Measurements from ENCODE around the gene SMIM24.
A peak's percentile ranks its signal among the peaks of the same experiment; 100 is the strongest.
"Not testable (repeated sequence)": the region's sequence is repeated elsewhere in the genome, so short reads cannot be mapped to it uniquely, and the experiment has no call there.

The SMIM24 gene

GRCh38 chr19:3454656-3455392, 25.5 kb downstream of the SMIM24 start:
- DNase-seq = no peak

GRCh38 chr19:3453840-3454239, 26.5 kb downstream of the SMIM24 start:
- DNase-seq = no peak

- DNase-seq = not testable (repeated sequence)
These were observed 27.4 kb downstream of the SMIM24 start for GRCh38 chr19:3452942-3453214.

DNA sequence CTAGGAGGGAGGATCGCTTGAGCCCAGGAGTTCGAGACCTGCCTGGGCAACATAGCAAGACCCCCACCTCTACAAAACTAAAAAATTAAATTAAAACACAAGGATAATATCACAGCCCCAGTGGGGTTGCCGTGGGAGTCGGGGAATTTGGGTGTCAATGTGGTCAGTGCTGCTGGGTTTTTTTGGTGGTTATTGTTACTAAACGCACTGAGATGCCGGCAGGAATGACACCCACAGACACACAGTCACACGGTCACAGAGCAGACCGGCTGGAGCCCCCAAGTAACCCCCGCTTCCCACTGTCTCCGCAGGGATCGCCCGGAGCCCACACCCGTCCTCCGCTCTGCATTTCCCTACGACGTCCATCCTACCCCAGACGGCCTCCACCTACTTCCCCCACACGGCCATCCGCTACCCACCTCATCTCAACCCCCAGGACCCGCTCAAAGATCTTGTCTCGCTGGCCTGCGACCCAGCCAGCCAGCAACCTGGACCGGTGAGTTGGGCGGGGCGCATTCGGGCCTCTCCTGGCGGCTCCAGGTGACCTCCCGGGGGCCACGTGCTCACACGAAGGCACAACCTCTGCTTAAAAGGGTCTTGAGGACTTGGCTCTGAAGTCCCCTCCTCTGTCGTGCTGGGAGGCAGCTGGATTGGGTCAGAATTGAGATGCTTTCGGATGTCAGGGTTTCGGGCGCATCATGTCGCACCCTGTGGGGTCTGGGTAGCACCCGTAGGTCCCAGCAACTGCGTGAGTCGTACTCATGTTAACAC, 28.0 kb downstream of the SMIM24 start:
- no peak for DNase-seq

- DNase-seq = no peak
These were observed 28.9 kb downstream of the SMIM24 start for GRCh38 chr19:3451451-3451866.

GRCh38 chr19:3450796-3451411, 29.4 kb downstream of the SMIM24 start:
- DNase-seq = peak; percentile 100

DNA sequence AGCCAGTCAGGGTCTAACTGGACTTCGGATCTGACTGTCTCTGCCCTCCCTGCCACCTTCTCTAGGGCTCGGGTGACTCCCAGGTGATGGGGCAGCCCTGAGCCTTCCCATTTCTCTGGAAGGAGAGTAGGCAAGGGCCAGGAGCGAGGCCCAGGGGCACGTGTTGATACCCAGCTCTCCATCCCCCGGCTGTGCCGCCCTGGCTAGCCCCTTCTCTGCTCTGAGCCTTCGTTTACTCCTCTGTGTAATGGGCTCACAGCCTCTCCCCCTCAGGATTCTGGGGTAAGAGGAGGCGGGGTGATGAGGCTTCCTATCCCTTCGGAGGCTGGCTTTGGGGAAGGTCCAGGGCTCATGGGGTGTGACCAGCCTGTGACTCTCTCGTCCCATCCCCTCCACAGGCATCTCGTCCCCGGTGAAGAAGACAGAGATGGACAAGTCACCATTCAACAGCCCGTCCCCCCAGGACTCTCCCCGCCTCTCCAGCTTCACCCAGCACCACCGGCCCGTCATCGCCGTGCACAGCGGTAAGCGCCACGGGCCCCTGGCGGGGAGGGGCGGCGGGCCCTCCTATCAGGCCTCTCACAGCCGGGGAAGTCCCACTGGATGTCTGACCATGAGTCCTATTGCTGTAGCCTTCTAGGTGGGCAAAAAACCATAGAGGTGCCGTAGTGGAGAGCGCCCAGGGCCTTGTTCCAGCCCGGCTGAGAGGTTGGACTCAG, 31.6 kb downstream of the SMIM24 start:
- no peak for DNase-seq

DNA sequence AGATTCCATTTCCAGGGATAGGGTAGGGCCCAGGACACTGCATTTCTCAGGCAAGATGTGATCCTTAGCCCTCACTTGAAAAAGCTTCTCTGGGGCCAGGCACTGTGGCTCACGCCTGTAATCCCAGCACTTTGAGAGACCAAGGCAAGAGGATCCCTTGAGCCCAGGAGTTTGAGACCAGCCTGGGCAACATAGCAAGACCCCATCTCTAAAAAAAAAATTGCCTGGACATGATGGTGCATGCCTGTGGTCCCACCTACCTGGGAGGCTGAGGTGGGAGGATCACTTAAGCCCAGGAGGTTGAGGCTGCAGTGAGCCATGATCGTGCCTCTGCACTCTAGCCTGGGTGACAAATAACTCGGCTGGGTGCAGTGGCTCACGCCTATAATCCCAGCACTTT, 33.7 kb downstream of the SMIM24 start:
- not testable (repeated sequence) for DNase-seq

GRCh38 chr19:3444695-3445234, 35.6 kb downstream of the SMIM24 start:
- DNase-seq = no peak

GRCh38 chr19:3443840-3444694, 36.3 kb downstream of the SMIM24 start:
- no peak for DNase-seq

- no peak for DNase-seq
These were observed 37.7 kb downstream of the SMIM24 start for GRCh38 chr19:3442487-3443071.

DNA sequence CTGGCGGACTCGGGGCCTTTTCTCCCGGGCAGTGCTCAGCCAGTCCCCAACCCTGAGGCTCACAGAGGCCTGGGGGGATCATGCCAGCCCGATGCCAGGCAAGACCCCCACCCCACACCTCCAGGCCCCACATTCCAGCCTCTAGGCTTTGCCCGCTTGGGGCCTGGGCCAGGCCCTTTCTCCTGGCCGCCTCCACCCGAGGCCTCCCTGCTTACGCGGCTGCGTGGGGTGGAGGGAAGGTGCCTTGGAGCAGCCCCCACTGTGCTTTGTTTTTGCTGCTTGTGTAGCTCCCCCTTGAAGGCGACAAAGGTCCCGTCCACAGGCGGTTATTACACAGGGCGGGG, 38.4 kb downstream of the SMIM24 start:
- no peak for DNase-seq

DNA sequence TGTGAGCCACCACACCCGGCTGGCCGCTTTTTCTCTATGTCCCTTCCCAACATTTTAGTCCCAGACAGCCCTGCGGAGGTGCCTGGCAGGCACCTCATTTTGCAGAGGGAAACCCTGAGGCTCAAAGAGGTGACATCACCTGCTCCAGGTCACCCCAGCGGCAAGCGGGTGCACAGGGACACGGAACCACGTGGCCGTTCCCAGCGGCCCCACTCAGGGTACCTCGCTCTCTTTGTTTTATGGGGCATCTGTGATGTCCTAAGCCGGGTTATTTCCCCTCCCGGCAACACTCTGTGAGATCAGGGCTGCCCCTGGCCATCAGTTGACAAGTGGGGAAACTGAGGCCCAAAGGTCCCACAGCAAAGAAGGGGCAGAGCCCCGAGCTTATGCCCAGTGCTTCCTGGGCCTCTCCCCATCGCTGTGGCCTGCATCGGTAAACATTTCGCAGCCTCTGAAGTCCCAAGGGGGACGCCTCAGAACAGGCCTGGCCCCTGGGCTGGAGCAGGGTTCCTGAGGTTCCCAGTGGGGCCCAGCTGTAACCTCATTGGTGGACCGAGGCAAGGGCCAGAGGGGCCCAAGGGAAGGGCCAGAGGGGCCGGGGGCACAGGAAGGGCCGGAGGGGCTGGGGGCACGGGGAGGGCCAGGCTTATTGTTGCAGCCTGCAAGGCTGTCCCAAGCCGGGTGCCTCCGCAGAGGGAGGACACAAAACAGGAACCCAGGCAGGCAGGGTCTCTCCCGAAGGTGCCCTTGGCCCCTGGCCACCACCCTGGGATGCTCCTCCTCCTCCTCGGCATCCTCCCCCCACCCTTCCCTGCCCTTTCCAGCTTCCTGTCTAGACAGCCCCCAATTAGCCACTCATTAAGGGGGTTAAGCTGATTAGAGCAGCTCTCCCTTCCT, 39.0 kb downstream of the SMIM24 start:
- no peak for DNase-seq

- DNase-seq = no peak
These were observed 40.2 kb downstream of the SMIM24 start for GRCh38 chr19:3440082-3440481.

DNA sequence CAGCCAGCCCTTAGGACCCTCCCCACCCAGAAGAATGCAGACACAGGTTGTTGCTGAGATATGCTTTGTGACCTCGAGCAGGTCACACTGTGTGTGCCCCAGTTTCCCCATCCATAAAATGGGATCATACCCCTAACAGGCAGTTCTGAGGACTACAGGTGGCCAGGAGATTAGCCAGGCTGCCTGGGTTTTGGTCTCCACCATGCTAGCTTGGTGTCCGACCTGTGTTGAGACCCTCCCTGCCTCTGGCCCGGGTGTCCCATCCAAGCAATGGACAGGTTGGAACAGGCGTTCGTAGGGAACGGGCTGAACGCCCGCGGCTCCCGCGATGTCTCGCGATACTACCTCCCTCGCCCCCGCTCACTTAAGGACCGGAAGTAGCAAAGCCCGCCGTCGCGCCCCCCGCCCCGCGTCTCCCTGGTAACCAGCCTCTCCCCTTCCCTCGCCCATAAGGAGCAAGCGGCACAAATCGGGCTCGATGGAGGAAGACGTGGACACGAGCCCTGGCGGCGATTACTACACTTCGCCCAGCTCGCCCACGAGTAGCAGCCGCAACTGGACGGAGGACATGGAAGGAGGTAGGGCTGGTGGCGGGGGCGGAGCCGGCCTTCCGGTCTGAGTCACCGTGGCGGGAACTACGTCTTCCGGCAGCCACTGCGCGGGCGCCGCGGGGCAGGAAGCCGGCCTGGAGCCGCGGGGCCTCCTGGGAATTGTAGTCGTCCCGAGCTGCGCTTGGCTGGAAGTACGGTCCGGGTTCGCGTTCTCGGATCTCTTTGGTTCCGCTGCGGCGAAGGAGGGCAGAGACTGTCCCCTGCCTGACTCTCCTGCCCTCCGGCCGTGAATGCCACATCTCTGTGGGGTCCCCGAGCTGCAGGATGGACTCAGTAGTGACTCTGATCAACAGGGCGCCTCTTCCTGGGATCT, 45.4 kb downstream of the SMIM24 start:
- peak; percentile 96 for DNase-seq

DNA sequence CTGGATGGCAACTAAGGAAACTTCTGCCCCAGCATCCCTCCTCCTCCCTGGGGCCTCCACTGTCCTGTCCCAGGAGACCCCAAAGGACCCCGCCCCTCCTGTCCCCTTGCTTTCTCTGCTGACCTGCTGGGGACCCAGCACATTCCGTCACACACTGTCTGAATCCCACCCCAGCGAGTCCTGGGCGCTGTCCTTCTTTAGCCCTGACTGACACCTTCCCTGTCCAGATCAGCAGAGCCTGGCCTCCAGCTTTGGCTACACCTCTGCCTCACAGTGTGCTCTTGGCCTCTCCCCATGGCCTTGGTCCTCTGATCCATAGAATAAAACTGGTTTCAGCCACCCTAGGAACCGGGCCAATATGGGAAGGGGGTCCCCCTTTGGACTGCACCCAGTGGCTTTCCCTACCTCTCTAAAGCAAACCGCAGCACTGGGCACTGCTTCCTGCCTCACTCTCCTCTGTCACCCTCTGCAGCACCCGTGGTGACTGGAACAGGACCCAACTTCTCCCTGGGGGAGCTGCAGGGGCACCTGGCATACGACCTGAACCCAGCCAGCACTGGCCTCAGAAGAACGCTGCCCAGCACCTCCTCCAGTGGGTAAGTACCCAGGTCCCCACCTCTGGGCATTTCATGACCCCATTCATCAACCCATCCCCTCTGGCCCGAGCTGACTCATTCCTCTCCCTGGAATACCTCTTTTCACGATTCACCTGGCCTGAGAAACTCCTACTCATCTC, 46.4 kb downstream of the SMIM24 start:
- no peak for DNase-seq

DNA sequence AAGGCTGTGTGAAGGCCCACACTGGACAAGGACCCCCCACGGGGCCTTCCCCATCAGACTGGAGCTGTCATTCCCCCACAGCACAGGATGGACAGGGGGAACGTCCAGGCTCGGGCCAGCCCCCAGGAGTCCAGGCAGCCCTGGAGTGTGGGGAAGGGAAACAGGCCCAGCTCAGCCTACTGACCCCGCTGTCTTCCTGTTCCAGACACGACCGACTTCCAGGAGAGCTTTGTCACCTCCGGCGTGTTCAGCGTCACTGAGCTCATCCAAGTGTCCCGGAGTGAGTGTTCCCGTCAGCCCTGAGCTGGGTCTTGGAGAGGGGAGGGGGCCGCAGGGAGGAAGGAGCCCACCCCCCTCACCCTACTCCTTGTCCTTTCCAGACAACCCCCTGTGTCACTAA, 47.0 kb downstream of the SMIM24 start:
- no peak for DNase-seq

DNA sequence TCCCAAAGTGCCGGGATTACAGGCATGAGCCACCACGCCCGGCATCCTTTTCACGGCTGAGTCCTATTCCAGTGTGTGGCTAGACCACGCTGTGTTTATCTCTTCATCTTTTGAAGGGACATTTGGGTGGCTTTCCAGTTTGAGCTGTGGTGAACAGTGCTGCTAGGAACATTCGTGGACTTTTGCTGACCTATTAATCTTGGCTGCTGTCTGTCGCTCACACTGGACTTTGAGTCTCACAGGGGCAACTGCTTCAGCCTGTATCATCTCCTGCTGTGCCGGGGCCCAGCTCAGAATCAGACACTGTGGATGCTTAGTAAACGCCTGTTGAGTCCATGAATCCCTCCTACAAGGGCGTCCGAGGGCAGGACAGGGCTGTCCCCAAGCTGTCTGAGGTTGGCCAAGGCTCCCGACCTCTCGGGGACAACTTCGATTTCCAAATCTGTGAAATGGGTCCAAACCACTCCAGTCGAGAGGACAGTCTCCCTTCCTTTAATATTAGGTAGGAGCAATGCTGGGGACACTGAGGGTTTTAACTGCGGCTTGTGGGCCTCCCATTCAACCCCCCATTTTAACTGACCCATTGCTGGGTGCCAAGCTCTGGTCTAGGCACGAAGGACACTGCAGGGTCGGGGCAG, 48.4 kb downstream of the SMIM24 start:
- DNase-seq = no peak

- not testable (repeated sequence) for DNase-seq
These were observed 50.0 kb downstream of the SMIM24 start for GRCh38 chr19:3430366-3430680.

Data from HCEC 1CT (cell line).